ENCODE data around the gene FAM177A1. TPM values are rescaled to one million over a fixed set of nuclear protein-coding genes. Genes with fewer than 3 reads are reported as not detected.
A peak's percentile ranks its signal among the peaks of the same experiment; 100 is the strongest.

Gene FAM177A1
- total and polyA plus RNA-seq, 4 experiments from 2014 or later, result 35.2 to 60.0 (median 44.2) TPM

DNA sequence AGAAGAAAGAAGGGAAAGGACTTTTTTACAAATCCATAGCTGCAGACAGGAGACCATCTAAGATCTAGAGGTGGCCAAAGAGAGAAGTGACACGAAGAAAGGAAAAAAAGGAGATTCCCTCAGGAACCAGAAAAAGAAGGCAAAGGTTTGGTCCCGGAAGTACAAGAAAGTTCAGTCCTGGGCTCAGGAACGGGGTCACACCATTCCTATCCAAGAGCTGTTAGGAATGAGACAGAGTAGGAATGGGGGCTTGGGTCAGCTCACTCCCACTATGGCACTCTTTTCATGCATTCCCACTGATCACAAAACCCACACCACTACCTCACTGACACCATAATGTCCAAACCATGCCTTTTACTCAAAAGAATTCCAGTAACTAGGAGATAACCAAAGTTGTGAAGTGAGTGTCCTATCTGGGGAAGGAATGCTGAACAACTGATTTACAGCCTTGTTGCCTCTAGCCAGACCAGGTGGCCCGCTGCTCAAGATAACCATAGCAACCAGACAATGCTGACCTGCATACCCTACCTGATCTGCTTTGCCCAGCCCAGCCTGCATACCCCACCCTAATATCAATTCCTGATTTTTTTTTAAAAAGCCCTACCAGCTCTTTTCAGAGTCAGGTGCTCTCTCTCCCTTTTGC lies 67.4 kb downstream of the FAM177A1 start:
- DNase-seq, result no peak
- intact Hi-C loops (cut with micrococcal nuclease), result no loop called here
- Mint-ChIP-seq H3K27ac (peak overlapping the region in 6 of 7 donors; percentile 17 to 87 (median 68)), H3K4me1 (peaks cover 16 to 35% (median 19%) of the 10 kb centered on the region in 4 donors), H3K4me3 (no peak overlapping the region), H3K27me3 (no peaks in the 10 kb centered on the region), H3K36me3 (peaks cover 57 to 70% of the 10 kb centered on the region in 2 donors), H3K9me3 (peaks cover 0 to 2% (median 0%) of the 10 kb centered on the region in 8 donors)
- Histone ChIP-seq H3K9me3 (ENCODE audit: control insufficient read depth in 1 of 2, low read length in 2 of 2) (no peaks in the 10 kb centered on the region), H3K4me3 (ENCODE audit: low read length in 2 of 2) (no peak overlapping the region), H3K4me1 (ENCODE audit: insufficient read depth, low read length) (peaks cover 8% of the 10 kb centered on the region), H3K27ac (ENCODE audit: low read depth, low read length) (no peak overlapping the region), H3K27me3 (ENCODE audit: insufficient read depth, low read length) (no peaks in the 10 kb centered on the region), H3K36me3 (ENCODE audit: insufficient read depth, low read length) (peaks cover 43% of the 10 kb centered on the region)
- POLR2A ChIA-PET (ENCODE audit: partially characterized antibody), result interaction anchor here (0.9 kb wide), 1 partner anchor 8 kb away, joined by 3 read pairs; the partner anchor contains the start of genes PPP2R3C and PRORP
- CTCF ChIA-PET (ENCODE audit: partially characterized antibody), result no interaction called here

DNA sequence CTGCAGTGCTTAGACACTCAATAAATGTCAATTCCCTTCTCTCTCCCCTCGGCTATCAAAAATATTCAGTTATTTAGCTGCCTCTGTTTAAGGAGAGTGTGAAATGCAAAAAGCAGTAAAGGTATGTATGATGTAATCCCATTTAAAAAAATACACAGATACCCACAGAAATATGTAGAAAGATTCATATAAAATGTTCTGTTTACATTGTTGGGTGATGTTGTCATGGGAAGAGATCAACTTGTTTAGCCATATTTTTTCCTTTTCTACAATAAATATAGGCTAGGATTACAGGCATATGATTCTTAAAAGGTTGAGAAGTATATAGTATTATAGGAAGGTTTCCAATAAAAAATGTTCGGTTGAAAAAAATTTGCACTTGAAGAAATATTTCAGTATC lies 68.0 kb downstream of the FAM177A1 start:
- DNase-seq, result no peak
- peaks cover 14% of the 10 kb centered on the region for H3K4me1 ChIP-seq (ENCODE audit: insufficient read depth, low read length)
- no peak overlapping the region for H3K4me3 Mint-ChIP-seq
- H3K36me3 Mint-ChIP-seq, result peaks cover 57 to 70% of the 10 kb centered on the region in 2 donors
- peaks cover 0 to 2% (median 0%) of the 10 kb centered on the region in 8 donors for H3K9me3 Mint-ChIP-seq
- no peaks in the 10 kb centered on the region for H3K27me3 ChIP-seq (ENCODE audit: insufficient read depth, low read length)
- H3K27ac ChIP-seq (ENCODE audit: low read depth, low read length), result no peak overlapping the region
- no peaks in the 10 kb centered on the region for H3K9me3 ChIP-seq (ENCODE audit: control insufficient read depth in 1 of 2, low read length in 2 of 2)
- no peak overlapping the region for H3K4me3 ChIP-seq (ENCODE audit: low read length in 2 of 2)
- H3K4me1 Mint-ChIP-seq, result peaks cover 18 to 41% (median 22%) of the 10 kb centered on the region in 4 donors
- ChIA-PET CTCF (ENCODE audit: partially characterized antibody) (no interaction called here), POLR2A (ENCODE audit: partially characterized antibody) (no interaction called here)
- peaks cover 43% of the 10 kb centered on the region for H3K36me3 ChIP-seq (ENCODE audit: insufficient read depth, low read length)
- no peaks in the 10 kb centered on the region for H3K27me3 Mint-ChIP-seq
- intact Hi-C loops (cut with micrococcal nuclease), result no loop called here
- H3K27ac Mint-ChIP-seq, result peak overlapping the region in 3 of 7 donors; percentile 47 to 68 (median 48)

DNA sequence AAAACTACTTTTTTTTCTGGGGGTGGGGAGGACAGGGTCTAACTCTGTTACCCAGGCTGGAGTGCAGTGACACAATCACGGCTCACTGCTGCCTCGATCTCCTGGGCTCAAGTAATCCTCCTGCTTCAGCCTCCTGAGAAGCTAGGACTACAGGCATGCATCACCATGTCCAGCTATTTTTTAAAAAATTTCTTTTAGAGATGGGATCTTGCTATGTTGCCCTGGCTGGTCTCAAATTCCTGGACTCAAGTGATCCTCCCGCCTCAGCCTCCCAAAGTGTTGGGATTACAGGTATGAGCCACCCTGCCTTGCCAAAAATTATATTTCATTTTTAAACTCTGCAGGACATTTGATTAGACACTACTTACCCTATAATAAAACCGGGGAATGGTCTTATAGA lies 70.2 kb downstream of the FAM177A1 start:
- Mint-ChIP-seq H3K9me3 (peaks cover 0 to 2% (median 0%) of the 10 kb centered on the region in 8 donors), H3K4me3 (no peak overlapping the region), H3K4me1 (peaks cover 26 to 63% (median 33%) of the 10 kb centered on the region in 4 donors), H3K27ac (peak overlapping the region in 1 of 7 donors; percentile 78), H3K27me3 (no peaks in the 10 kb centered on the region), H3K36me3 (peaks cover 42 to 56% of the 10 kb centered on the region in 2 donors)
- ChIA-PET POLR2A (ENCODE audit: partially characterized antibody) (interaction anchor here (1.3 kb wide), 1 partner anchor 71 kb away, joined by 3 read pairs; the partner anchor contains the start of gene FAM177A1), CTCF (ENCODE audit: partially characterized antibody) (no interaction called here)
- no peaks in the 10 kb centered on the region for H3K27me3 ChIP-seq (ENCODE audit: insufficient read depth, low read length)
- no peak overlapping the region for H3K27ac ChIP-seq (ENCODE audit: low read depth, low read length)
- no peak for DNase-seq
- H3K9me3 ChIP-seq (ENCODE audit: control insufficient read depth in 1 of 2, low read length in 2 of 2), result no peaks in the 10 kb centered on the region
- H3K36me3 ChIP-seq (ENCODE audit: insufficient read depth, low read length), result peaks cover 31% of the 10 kb centered on the region
- H3K4me1 ChIP-seq (ENCODE audit: insufficient read depth, low read length), result peaks cover 29% of the 10 kb centered on the region
- intact Hi-C loops (cut with micrococcal nuclease), result no loop called here
- H3K4me3 ChIP-seq (ENCODE audit: low read length in 2 of 2), result no peak overlapping the region

DNA sequence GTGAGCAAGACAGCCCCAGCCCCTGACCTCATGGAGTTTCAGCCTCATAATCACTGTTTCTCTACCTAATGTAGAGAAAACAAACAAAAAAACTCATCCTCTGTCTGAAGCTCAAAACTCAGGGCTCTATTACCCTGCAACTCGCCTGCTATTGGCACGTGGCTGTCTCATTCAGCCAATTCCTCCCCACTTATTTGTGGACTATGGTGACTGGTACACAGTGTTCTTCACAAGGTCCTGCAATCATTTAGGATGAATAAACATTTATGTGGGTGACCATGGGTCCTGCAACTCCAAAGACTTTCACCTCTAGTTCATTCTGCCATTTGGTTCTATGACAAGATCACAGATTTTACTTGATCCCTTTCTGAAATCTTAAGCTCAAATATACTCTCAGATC lies 71.0 kb downstream of the FAM177A1 start:
- CTCF ChIA-PET (ENCODE audit: partially characterized antibody), result interaction anchor here (0.6 kb wide), 1 partner anchor 219 kb away, joined by 3 read pairs; no protein-coding TSS in a partner anchor
- Histone ChIP-seq H3K36me3 (ENCODE audit: insufficient read depth, low read length) (peaks cover 22% of the 10 kb centered on the region), H3K27ac (ENCODE audit: low read depth, low read length) (no peak overlapping the region), H3K27me3 (ENCODE audit: insufficient read depth, low read length) (no peaks in the 10 kb centered on the region), H3K4me3 (ENCODE audit: low read length in 2 of 2) (no peak overlapping the region), H3K9me3 (ENCODE audit: control insufficient read depth in 1 of 2, low read length in 2 of 2) (no peaks in the 10 kb centered on the region), H3K4me1 (ENCODE audit: insufficient read depth, low read length) (peaks cover 29% of the 10 kb centered on the region)
- peak overlapping the region in 1 of 8 donors; percentile 43 for H3K4me3 Mint-ChIP-seq
- H3K9me3 Mint-ChIP-seq, result peaks cover 0 to 2% (median 0%) of the 10 kb centered on the region in 8 donors
- H3K27ac Mint-ChIP-seq, result peak overlapping the region; percentile 3 to 84 (median 61)
- intact Hi-C loops (cut with micrococcal nuclease), result no loop called here
- peaks cover 26 to 60% (median 37%) of the 10 kb centered on the region in 4 donors for H3K4me1 Mint-ChIP-seq
- no peaks in the 10 kb centered on the region for H3K27me3 Mint-ChIP-seq
- no peak for DNase-seq
- POLR2A ChIA-PET (ENCODE audit: partially characterized antibody), result interaction anchor here (0.6 to 1.3 kb wide), 3 partner anchors 71 to 258 kb away, joined by 3 read pairs; partner anchors contain the start of gene FAM177A1
- peaks cover 33 to 52% of the 10 kb centered on the region in 2 donors for H3K36me3 Mint-ChIP-seq

DNA sequence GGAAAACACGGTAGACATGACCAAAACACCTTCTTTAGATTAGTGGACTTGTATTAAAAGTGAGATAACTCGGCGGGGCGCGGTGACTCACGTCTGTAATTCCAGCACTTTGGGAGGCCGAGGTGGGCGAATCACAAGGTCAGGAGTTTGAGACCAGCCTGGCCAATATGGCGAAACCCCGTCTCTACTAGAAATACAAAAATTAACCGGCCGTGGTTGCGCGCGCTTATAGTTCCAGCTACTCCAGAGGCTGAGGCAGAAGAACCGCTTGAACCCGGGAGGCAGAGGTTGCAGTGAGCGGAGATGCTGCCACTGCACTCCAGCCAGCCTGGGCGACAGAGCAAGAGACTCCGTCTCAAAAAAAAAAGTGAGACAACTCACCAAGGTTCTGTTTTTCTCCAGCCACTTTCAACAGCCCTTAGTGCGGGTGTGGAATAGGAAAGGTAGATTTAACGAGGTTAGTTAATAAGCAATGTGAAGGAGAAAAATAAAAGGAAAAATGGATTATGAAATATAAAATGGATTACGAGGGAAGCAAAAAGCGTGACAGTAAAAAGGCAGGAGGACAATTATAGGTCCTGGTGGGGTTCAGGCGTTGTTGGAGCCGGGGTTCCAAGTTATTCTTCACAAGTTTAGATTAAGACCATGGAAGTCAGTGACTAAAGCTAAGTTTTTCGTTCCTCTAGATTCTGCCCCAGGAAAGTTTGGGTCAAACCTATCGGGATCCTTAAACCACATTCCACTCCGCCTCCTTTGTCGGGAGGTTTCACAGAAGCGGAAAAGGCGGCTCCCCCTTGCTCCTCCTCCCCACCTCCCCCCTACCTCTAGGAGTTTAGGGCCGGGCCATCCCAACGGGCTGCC lies 75.2 kb downstream of the FAM177A1 start:
- Mint-ChIP-seq H3K4me1 (peaks cover 45 to 86% (median 65%) of the 10 kb centered on the region in 4 donors), H3K27ac (peak overlapping the region; percentile 99 to 100 (median 100)), H3K4me3 (peak overlapping the region; percentile 97 to 100 (median 98)), H3K36me3 (peaks cover 17 to 45% of the 10 kb centered on the region in 2 donors), H3K27me3 (no peaks in the 10 kb centered on the region), H3K9me3 (no peaks in the 10 kb centered on the region)
- ChIA-PET POLR2A (ENCODE audit: partially characterized antibody) (interaction anchor here (0.7 to 4.7 kb wide), 22 partner anchors 8 to 581 kb away, joined by 3 to 96 read pairs (median 4); partner anchors contain the start of genes CFL2, FAM177A1, NFKBIA and PSMA6), CTCF (ENCODE audit: partially characterized antibody) (interaction anchor here (0.6 to 3.4 kb wide), 8 partner anchors 14 to 293 kb away, joined by 3 to 22 read pairs (median 4); partner anchors contain the start of genes NFKBIA and SRP54)
- Histone ChIP-seq H3K27me3 (ENCODE audit: insufficient read depth, low read length) (no peaks in the 10 kb centered on the region), H3K4me3 (ENCODE audit: low read length in 2 of 2) (peak overlapping the region; percentile 94 to 99), H3K36me3 (ENCODE audit: insufficient read depth, low read length) (no peaks in the 10 kb centered on the region), H3K4me1 (ENCODE audit: insufficient read depth, low read length) (peaks cover 63% of the 10 kb centered on the region), H3K9me3 (ENCODE audit: control insufficient read depth in 1 of 2, low read length in 2 of 2) (no peaks in the 10 kb centered on the region), H3K27ac (ENCODE audit: low read depth, low read length) (peak overlapping the region; percentile 99)
- intact Hi-C loops (cut with micrococcal nuclease), result loop anchor here (1.0 to 5.0 kb wide), 4 partner anchors 83 to 686 kb away; partner anchors contain the start of genes EAPP and RALGAPA1
- peak in 1 of 5 donors; percentile 41 for DNase-seq

DNA sequence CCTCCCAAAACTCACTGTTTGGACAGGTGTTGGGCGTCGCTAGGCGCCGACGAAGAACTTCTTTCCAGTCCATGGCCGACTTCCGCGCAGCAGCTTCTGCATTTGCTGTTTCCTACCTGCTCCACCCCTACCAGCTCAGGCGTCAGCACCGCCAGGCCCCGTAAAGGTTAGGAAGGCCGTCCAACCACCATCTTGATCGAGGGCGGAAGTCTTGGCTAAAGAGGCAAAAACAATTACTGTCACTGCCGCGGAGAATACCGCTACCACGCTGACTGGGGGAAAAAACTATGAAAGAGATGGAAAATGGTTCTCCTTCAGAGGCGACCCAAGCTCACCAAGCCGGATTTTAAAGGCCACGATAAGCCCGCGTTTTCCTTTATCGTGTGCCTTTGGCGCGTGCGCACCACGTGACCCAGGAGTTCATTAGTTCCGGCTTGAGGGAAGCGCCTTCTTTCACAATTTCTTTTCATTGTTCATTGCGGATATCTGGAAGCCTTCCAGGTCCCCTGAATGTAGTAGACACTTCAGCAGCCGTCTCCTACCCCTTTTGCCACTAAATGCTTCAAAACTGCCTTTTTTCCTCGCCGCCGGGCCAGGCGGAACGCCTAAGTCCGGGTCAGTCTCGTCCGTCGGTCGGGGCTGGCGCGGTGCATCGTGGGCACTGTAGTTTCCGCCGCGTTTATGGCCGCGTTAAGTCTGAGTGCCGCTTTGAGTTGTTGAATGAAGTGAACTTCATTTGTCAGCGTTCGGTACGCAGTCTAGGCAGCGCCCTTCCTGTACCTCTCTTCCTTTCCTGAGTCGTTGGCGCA lies 76.0 kb downstream of the FAM177A1 start, which contains the start of the genes PPP2R3C and PRORP:
PPP2R3C (minus strand) TSS at position 104 of the 809 bp plus-strand sequence; CDS start at position 73, 31 bp downstream.
PRORP (plus strand) TSS at position 666 of the 809 bp plus-strand sequence. CDS start 694 bp downstream, outside the sequence.
- no peaks in the 10 kb centered on the region for H3K36me3 ChIP-seq (ENCODE audit: insufficient read depth, low read length)
- intact Hi-C loops (cut with micrococcal nuclease), result loop anchor here (1.0 to 5.0 kb wide), 12 partner anchors 76 to 704 kb away; partner anchors contain the start of genes BRMS1L, EAPP, FAM177A1 and NFKBIA
- H3K4me3 Mint-ChIP-seq, result peak within 1 kb of the TSS; percentile 97 to 100 (median 98)
- no peaks in the 10 kb centered on the region for H3K27me3 ChIP-seq (ENCODE audit: insufficient read depth, low read length)
- CTCF ChIA-PET (ENCODE audit: partially characterized antibody), result interaction anchor here (0.6 to 3.4 kb wide), 11 partner anchors 14 to 298 kb away, joined by 3 to 22 read pairs (median 3); partner anchors contain the start of genes NFKBIA and SRP54
- H3K36me3 Mint-ChIP-seq, result peaks cover 15 to 43% of the 10 kb centered on the region in 2 donors
- H3K4me1 Mint-ChIP-seq, result peaks cover 42 to 86% (median 64%) of the 10 kb centered on the region in 4 donors
- H3K27ac ChIP-seq (ENCODE audit: low read depth, low read length), result peak within 1 kb of the TSS; percentile 99
- H3K27me3 Mint-ChIP-seq, result no peaks in the 10 kb centered on the region
- POLR2A ChIA-PET (ENCODE audit: partially characterized antibody), result interaction anchor here (0.6 to 4.7 kb wide), 28 partner anchors 9 to 704 kb away, joined by 3 to 96 read pairs (median 4); partner anchors contain the start of genes BRMS1L, CFL2, FAM177A1 and NFKBIA
- peaks cover 72% of the 10 kb centered on the region for H3K4me1 ChIP-seq (ENCODE audit: insufficient read depth, low read length)
- peak within 1 kb of the TSS; percentile 99 to 100 (median 100) for H3K27ac Mint-ChIP-seq
- no peaks in the 10 kb centered on the region for H3K9me3 Mint-ChIP-seq
- DNase-seq, result peak; percentile 93 to 97 (median 95)
- peak within 1 kb of the TSS; percentile 94 to 99 for H3K4me3 ChIP-seq (ENCODE audit: low read length in 2 of 2)
- H3K9me3 ChIP-seq (ENCODE audit: control insufficient read depth in 1 of 2, low read length in 2 of 2), result no peaks in the 10 kb centered on the region
